GM19328 (cell line): ENCODE data around the gene TOMM5.

Experiments
- ATAC-seq: cut with Tn5 transposase; IDR thresholded peaks from one replicate; pipeline ENCODE4 v1.9.1; 2021; ENCODE audit warnings: mild to moderate bottlenecking, moderate library complexity; ENCODE audit not compliant: unreplicated experiment

Gene TOMM5

DNA sequence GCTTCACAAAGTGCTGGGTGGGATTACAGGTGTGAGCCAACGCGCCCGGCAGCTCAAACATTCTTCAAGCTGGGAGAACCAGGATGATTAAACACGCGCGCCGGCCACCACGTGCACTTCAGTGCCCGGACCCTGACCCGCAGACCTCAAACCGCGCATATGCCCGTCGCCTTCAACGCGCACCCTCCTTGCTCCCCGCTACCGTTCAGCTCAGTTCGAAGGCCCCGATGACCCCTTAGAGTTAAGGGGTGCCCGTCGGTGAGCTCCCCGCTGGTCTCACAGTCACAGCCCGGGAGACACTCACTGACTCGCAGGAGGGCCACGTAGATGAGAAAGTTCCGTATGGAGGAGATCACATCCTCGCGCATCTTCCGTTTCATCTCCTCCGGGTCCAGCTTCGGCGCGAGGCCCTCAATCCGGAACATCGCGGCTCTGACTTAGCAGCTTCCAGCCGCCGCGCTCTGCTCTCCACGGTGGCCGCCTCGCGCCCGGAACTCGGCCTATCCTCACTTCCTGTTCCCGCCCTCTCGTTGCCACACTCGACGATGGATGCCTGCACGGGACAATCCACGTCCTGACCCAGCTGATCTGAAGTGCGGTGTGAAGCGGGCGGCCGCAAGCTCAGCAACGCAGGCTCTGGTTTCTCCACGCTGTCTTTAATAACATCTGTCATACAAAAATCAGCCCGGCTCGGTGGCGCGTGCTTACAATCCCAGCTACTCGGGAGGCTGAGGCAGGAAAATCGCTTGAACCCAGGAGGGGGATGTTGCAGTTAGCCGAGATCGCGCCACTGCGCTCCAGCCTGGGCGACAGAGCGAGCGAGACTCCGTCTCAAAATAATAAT, at the start of gene TOMM5:
TOMM5 (minus strand) TSS at position 490 of the 844 bp plus-strand sequence; CDS start at position 425, 65 bp downstream.
- ATAC-seq, result peak; percentile 90

DNA sequence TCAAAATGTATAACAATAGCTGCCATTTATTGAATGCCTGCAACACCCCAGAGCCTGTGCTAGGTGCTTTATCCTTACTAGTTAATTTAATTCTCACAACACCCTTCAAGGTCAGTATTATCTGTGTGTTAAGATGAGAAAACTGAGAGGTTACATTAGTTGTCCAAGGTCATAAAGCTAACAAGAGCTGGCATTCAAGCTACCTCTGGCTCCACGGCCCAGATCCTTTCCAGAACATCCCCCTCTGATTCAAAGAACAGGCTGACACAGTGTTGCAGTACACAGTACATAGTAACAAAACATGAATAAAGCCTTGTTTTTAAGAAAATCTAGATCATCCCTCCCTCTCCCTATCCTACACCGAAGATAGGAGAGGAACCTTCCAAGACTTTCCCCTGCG, 48.9 kb upstream of the TOMM5 start:
- no peak for ATAC-seq

DNA sequence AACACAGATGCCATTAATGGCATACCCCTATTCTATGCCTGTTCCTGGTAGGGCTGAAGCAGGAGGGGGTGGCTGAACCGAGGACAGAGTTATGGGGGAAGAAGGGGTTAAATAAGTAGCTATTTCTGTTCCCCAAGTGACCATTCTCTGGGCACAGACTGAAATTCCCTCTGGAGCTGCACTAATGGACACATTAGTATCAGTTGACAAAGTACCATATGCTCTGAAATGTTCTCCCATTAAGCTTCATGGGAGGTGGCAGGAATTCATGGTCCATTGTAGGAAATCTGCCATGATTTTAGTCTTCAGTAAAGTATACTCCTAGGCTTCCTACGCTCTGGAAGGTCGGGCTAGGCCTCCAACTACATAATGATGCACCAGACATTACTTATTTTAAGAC, 47.8 kb upstream of the TOMM5 start:
- no peak for ATAC-seq

DNA sequence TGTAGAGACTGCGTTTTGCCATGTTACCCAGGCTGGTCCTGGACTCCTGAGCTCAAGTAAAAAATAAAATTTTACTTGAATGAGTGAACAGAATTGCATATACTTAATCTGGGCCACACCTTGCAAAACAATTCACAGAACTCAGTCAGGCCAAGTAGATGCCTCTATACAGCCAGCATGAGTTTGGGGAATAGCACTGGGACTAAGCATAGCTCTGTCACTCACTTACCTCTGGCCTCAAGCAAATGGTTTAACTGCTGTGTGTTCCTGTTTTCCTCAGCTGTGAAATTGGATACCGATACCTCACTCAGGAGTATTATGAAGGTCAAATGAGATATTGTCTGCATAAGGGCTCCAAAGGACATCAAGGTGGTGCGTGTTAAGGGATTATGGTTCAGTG, 47.4 kb upstream of the TOMM5 start:
- ATAC-seq, result no peak

DNA sequence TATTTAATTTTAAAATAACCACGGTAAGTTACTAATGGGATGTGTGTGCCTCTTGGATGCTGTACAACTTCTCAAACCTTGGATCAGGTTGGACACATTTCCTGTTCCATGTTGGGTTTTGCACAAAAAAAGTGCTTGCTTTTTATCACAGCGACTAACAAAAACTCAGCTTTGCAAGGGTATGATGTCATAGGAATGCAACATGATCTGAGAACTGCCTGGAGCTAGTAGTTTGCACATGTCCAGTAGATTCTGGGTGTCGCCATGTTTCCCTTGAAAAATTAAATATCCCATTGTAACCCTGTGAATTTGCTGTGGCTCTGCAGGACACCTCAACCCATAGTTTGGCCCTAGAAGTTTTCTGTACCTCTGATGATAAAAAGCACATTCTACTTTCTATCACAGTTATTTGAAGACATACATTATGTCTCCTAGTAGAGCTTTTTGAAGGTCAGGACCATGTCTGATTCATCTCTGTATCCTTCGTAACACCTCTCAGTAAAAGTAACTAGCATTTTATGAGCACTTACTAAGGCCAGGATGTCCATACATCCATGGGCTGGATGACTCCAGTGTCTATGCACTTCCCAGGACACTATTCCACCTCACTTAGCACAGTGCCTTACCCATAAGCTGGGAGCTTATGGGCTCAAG, 46.8 kb upstream of the TOMM5 start:
- no peak for ATAC-seq

DNA sequence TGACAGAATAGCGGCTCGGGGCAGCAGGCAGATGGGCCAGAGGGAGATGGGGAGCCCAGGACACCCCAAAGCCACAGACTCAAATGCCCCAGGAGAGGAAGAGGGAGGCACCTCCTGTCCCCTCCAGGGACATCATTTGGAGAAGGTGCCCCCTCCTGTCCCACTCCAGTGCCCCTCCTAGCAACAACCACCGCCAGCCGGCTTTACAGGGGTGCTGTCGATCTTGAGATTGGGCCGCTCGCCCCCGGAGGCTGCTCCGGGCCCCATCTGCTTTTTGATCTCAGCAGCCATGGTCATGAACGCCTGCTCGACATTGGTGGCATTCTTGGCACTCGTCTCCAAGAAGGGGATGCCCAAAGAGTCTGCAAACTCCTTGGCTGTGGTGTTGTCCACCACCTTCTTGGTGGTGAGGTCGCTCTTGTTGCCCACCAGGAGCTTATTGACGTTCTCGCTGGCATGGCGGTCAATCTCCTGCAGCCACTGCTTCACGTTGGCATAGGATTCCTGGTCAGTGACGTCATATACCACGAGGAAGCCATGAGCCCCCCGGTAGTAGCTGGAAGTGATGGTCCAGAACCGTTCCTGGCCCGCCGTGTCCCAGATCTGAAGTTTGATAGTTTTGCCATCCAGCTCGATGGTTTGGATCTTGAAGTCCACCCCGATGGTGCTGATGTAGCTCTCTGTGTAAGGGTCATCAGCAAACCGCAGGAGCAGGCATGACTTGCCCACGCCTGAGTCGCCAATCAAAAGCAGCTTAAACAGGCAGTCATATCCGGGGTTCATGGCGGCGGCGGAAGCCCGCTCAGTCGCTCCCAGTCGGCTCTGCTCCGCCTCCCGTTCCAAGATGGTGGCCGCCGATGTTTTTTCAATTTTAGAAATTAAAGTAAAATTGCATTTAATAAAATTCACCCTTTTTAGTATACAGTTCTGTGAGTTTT, 44.4 kb upstream of the TOMM5 start:
- ATAC-seq, result no peak

DNA sequence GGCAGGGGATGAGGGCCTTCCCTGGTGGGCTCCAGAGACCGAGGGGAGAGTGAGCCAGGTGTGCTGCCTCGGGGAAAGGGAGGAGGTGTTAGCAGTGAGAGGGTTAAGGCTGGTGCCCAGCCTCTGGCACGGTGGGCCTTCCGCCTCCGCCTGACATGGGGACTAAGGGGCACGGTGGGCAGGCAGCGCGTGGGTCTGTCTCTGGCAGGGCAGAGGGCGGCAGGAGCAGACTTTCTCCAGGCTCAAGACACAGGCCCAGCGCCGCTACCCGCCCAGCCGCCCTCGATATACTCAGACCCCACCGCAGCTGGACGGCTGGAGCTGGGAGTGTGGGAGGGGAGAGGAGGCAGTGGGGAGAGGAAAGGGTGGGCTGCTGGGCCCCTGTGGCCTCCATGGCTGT, 43.4 kb upstream of the TOMM5 start:
- ATAC-seq, result no peak

DNA sequence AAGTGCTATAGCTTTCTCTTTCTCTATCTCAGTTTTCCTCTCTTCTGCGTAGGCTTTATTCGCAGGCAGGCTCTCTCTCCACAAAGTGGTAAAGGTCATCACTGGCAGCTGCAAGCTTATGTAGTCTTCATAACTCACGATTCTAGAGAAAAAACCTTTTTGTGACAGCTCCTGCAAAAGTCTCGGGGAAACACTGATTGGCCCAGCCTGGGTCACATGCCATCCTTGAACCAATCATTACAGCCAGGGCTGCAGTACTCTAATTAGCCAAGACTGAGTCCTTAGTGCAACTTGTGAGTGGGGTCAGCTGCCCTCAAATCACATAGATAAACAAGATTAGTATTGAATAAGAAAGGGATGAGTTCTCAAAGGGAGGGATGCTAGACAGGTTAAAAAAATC, 40.1 kb upstream of the TOMM5 start:
- no peak for ATAC-seq

DNA sequence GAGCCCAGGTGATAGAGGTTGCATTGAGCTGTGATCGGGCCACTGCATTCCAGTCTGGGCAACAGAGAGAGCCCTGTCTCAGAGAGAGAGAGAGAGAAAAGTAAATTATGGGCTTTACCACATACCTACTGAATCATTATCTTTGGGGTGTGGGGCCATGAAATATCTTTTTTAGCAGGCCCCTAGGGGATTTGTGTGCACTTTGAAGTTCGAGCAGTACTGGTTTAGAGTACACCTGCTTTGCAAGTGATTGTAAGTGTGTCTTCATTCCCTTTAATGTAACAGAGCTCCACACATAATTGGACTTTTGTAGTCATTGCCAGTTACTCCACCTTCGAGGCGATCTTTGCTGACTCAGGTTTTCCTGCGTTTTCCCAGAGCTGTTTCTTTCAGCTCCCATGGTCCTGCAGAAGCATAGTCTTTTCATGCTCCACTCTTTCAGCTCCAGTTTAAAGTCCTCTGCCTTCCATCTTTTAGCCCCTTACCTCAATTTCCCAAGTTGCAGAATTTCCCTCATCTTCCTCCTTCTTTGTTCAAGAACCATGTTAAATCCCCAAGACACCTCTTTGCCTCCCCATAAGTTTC, 34.4 kb upstream of the TOMM5 start:
- ATAC-seq, result no peak

DNA sequence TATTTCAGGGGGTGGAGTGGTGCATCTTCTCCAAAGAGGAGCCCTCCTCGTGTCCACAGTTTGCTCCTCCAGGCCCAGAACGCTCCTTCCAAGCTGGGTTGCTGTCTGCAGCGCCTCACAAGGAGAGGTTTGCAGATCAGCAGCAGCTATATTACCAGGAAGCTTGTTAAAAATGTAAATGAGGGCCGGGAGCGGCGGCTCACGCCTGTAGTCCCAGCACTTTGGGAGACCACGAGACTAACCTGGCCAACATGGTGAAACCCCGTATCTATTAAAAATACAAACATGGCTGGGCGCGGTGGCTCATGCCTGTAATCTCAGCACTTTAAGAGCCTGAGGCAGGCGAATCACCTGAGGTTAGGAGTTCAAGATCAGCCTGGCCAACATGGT, 33.4 kb upstream of the TOMM5 start:
- no peak for ATAC-seq

DNA sequence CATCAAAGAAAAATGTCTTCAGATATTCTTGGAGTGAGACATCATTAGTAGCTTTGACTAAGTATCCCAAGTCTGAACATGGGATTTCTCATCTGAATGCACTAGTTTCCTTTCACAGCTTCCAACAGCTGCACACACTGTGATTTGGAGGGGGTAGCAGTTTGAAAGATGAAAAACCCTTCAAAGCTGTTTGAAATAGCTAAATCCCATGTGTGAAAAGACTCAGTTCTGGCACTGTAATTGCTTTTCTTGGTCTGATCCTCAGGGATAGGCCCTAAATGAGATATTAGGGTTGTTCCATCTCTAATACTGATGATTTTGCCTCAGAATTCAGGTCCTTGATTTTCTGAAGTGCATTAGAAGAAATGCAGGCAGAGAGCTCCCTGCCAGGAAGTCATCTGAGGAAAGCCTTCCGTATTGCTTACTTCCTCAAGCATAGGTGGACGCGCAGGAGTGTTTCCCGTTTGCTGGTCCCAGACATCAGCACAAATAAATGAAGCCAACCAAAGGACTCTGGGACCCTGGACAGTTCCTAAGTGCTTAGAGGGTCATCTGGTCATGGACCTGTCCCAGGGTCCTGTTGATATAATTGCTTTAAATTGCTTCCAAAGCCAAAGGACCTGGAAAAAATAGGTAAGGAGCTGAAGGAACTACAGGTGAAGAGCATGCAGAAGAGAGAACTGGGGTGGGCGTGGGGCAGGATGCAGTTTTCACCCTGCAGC, 32.8 kb upstream of the TOMM5 start:
- no peak for ATAC-seq

DNA sequence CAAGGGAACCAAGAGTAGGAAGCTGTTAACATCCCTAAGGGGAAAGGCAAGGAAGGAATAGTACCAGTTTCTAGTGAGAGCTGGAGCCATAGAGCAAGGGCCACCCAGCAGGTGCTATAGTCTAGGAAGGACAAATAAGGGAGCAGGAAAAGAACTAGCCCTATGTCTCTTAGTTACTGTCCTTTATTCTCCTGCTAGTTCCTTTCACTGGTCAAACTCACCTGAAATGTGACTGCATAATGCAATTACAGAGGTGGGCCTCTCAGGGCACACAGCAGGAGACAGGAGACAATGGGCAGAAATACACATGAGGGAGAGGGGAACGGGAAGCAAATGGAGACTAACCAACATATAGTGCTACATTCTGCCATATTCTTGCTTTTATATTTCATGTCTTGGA, 31.7 kb upstream of the TOMM5 start:
- no peak for ATAC-seq

DNA sequence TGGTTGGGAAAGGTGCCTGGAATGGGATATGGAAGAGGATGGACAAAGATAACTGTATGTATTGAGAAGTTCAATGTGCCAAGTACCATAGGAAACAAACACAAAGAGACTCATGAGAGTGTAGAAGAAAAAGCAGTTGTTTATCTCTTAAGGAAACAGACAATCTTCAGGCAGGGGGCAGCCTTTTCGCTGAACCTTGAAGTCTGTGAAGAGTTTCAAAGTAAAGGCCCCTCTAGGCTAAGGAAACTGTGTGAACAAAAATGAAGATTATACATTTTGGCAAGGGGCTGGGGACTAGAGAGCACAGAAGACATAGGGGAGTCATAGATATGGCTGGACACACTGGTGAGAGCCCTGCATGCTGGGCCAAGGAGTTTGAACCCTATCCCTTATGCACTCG, 30.9 kb upstream of the TOMM5 start:
- ATAC-seq, result no peak

DNA sequence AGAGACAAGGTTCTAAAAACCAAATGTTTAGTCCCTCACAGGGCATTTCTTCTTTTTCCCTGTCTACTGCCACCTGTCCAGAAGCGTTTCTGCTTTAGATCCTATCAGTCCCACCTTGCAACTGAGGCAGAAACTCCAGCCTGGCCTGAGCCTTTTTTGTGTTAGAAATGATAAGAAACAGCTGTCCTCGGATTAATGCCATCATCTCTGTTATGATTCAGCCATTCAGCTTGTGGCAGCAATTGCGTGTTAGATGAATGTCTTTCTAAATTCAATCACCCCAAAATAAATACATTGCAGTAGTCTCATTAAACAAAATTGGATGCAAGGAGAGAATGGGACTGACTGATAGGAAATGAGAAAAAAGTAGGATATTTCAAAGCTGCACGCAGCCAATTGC, 30.1 kb upstream of the TOMM5 start:
- no peak for ATAC-seq

DNA sequence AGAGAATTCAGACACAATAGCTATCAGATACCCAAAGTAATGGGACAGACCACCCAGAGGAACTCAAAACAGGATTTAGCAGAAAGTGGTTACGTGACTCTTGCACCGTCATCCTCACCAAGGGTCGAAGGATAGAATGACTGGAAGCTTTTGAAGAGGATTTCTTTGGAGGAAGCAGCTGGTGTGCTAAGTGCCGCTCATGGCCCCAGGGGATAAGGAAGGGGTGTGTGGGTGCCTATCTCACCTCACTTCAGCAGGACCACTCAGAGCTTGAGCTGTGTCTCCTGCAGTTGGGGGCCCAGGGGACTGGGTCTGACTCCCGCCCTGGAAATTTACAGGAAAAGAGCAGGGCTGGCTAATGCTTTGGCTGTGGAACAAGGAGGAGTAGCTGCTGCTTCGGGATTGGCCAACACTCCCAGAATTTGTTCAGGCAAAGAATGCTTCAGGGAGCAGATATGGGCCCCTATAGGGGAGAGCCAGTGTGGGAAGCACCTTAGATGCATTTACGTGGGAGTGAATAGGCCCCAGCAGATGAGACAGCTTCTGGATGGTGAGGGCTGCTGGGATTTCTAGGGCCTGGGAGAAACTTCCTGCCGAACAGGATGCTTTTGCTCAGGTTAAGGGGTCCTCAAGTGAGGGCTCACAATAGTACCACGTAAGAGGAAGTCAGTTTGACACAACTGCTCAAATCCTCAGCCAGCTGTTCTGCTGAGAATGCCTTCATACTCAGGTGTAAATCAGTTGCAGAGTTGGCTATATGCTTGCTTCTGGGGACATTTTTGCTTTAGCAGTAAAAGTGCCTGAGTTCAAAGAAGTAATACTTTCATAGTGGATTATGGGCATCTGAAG, 29.1 kb upstream of the TOMM5 start:
- no peak for ATAC-seq

DNA sequence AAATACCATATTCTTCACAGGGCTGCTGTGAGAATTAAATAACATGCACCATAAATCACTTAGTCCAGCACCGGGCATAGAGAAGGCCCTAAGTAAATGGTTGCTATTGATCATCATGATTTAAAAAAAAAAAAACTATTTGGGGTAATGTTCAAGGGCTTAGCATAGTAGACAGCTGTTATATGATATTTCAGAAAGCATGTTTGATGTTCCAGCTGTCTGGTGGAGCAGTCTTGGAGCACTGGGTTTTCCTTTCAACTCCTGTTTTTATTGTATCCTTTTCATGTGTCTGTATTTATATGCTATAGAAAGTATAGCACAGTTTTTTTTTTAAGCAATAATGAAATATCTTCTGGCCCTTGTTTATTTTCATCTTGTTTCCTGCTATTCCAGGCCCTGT, 28.0 kb upstream of the TOMM5 start:
- no peak for ATAC-seq

DNA sequence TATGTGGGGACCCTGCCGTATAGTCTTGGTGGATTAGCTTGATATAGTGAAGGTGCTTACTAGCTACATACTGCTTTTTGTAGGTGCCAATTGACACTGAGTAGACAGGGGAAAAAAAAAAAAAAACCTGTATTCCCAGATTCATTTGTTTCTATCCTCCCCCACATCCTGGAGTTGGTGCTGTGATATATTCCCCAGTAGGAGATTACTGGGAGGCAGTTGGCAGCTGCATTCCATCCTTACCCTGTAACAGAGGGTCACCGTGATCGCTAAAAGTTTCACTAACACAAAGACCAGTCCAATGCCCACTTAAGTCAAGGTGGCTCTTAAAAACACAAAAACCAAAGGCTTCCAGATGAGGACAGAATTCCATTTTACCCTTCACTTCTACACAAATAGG, 27.4 kb upstream of the TOMM5 start:
- ATAC-seq, result no peak

DNA sequence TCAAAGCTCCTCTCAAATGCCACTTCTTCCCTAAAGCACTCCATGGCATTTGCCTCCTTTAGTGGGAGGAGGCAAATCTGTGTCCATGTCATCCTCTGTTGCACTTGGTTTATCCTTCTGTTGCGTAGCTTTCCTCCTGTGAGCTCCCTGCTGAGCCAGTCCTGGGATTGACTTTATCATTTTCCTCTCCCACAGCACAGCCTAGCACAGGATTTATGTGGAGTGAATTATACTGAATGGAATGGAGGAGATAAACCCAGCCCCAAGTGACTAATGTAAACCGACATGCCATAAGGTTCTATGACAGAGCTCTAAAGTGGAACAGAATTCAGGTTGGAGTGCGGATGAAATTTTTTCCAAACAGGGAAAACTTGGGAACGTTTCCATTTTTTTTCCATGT, 26.4 kb upstream of the TOMM5 start:
- ATAC-seq, result no peak

DNA sequence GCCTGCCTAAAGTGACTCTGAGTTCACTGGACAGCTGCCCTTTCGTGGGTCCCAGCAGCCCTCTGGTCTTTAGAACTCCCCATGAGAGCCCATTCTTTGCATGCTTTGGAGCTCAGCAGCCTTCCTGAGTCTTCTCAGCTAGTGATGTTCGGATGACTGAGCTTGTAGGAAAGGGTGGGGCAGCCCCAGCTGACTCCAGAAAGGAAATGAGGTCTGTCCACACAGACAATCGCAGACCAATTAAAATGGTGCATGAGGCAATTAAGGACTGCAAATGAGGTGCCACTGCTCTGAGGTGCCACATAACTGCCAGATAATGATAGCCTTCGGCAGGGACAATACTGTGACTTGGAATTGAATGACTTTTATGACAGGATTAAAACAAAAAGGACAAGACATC, 25.4 kb upstream of the TOMM5 start:
- no peak for ATAC-seq

DNA sequence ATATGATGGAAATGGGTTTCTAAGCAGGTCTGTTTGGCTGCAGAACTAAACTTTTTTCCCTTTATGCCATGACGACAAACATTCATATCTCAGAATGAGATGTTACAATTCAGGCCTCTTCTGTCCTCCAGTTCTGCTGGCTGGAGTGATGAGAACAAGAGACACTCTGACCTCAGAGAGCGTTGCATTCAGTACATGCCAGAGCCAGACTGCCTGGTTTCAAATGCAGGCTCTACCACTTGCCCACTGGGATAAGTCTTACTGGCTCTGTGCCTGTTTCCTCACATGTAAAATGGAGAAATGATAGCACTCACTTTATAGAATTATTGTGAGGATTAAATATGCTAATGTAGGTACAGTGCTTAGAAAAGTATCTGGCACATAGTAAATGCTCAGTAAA, 24.8 kb upstream of the TOMM5 start:
- no peak for ATAC-seq
